KG1 (cell line): ENCODE results near the gene PAX3.

Experiments
- DNase-seq: peaks from one replicate; lab custom pipeline; 2025; lab: John Stamatoyannopoulos, UW

The PAX3 gene

GRCh38 chr2:222310747-222311318 lies 12.0 kb upstream of the PAX3 start:
- DNase-seq, result no peak

GRCh38 chr2:222309766-222310165 lies 11.0 kb upstream of the PAX3 start:
- no peak for DNase-seq

- no peak for DNase-seq
Observed at GRCh38 chr2:222309361-222309760, 10.6 kb upstream of the PAX3 start.

- no peak for DNase-seq
Observed at GRCh38 chr2:222307978-222308730, 9.4 kb upstream of the PAX3 start.

GRCh38 chr2:222307143-222307756 lies 8.5 kb upstream of the PAX3 start:
- no peak for DNase-seq

GRCh38 chr2:222306393-222307142 lies 7.8 kb upstream of the PAX3 start:
- no peak for DNase-seq

- no peak for DNase-seq
Observed at GRCh38 chr2:222305516-222306392, 7.0 kb upstream of the PAX3 start.

- no peak for DNase-seq
Observed at GRCh38 chr2:222304737-222305515, 6.1 kb upstream of the PAX3 start.

- no peak for DNase-seq
Observed at GRCh38 chr2:222303828-222304736, 5.3 kb upstream of the PAX3 start.

GRCh38 chr2:222303045-222303827 lies 4.4 kb upstream of the PAX3 start:
- no peak for DNase-seq

GRCh38 chr2:222302178-222303018 lies 3.6 kb upstream of the PAX3 start:
- DNase-seq, result no peak

- DNase-seq, result no peak
Observed at GRCh38 chr2:222301796-222302118, 3.0 kb upstream of the PAX3 start.

GRCh38 chr2:222301053-222301795 lies 2.4 kb upstream of the PAX3 start:
- no peak for DNase-seq

GRCh38 chr2:222300726-222301052 lies 1.9 kb upstream of the PAX3 start:
- no peak for DNase-seq

- no peak for DNase-seq
Observed at GRCh38 chr2:222299906-222300725, 1.3 kb upstream of the PAX3 start.

GRCh38 chr2:222298001-222298310 lies 842 bp downstream of the PAX3 start:
- no peak for DNase-seq

GRCh38 chr2:222297600-222297935 lies 1.2 kb downstream of the PAX3 start:
- DNase-seq, result no peak
